Mesothelial cell of epicardium (in vitro differentiated cells): ENCODE results near the gene AGBL1. TPM values are rescaled to one million over a fixed set of nuclear protein-coding genes. Genes with fewer than 3 reads are reported as not detected.

Experiments
- DNase-seq, 2 experiments: peaks; one replicate each; pipeline ENCODE4 v3.0.0; 2021; ENCODE audit warnings: low spot score in 2 of 2; ENCODE audit not compliant: unreplicated experiment in 2 of 2
- H3K27ac Mint-ChIP-seq: 2 replicates; pipeline ENCODE4 v1.8.0; 2021; ENCODE audit warnings: mixed read lengths
- H3K27me3 Mint-ChIP-seq: 2 replicates; pipeline ENCODE4 v1.8.0; 2021; ENCODE audit warnings: low read depth, mixed read lengths
- H3K36me3 Mint-ChIP-seq: 2 replicates; pipeline ENCODE4 v1.8.0; 2021; ENCODE audit warnings: mixed read lengths
- H3K4me1 Mint-ChIP-seq: 2 replicates; pipeline ENCODE4 v1.8.0; 2021; ENCODE audit warnings: mixed read lengths
- H3K4me3 Mint-ChIP-seq: 2 replicates; pipeline ENCODE4 v1.8.0; 2021; ENCODE audit warnings: mild to moderate bottlenecking, moderate library complexity, mixed read lengths
- H3K9me3 Mint-ChIP-seq: 2 replicates; pipeline ENCODE4 v1.8.0; 2021; ENCODE audit warnings: mixed read lengths
- total RNA-seq: library from RNA; stranded (reverse); gene quantifications from 3 replicates; pipeline ENCODE4 v1.2.1, GENCODE V29; 2021
- TF ChIP-seq, protein P1 (sequence below): fragments of 200-600 bp; sonication (generic); IDR thresholded peaks from one replicate; pipeline ENCODE4 v1.5.0; 2021; ENCODE audit warnings: antibody characterized with exemption; ENCODE audit not compliant: unreplicated experiment

The AGBL1 gene
- total RNA-seq, 1 donor from 2014 or later, result not detected

DNA sequence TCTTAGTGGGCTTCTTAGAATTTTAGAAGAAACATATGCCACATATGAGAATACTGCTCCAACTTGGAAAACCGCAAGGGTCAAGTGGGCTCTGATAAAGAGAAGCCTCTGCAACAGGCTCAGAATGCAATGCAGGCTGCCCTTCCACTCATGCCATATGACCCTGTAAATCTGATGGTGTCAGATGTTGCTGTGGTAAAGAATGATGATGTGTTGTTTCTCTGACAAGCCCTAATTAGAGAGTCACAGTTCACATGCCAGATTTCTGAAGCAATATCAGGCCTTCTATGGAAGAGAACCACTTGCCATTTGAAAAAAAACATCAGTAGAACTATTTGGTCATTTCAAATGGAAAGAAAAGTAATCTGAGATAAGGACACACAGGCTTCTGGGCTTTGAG is 749.6 kb downstream of the AGBL1 start:
- no peaks in the 10 kb centered on the region for H3K4me1 Mint-ChIP-seq
- peaks cover 14% of the 10 kb centered on the region for H3K9me3 Mint-ChIP-seq
- H3K4me3 Mint-ChIP-seq, result no peak overlapping the region
- no peak overlapping the region for H3K27ac Mint-ChIP-seq
- no peak for DNase-seq
- H3K27me3 Mint-ChIP-seq, result peaks cover 9% of the 10 kb centered on the region
- no peaks in the 10 kb centered on the region for H3K36me3 Mint-ChIP-seq
- TF ChIP-seq, protein P1, sequence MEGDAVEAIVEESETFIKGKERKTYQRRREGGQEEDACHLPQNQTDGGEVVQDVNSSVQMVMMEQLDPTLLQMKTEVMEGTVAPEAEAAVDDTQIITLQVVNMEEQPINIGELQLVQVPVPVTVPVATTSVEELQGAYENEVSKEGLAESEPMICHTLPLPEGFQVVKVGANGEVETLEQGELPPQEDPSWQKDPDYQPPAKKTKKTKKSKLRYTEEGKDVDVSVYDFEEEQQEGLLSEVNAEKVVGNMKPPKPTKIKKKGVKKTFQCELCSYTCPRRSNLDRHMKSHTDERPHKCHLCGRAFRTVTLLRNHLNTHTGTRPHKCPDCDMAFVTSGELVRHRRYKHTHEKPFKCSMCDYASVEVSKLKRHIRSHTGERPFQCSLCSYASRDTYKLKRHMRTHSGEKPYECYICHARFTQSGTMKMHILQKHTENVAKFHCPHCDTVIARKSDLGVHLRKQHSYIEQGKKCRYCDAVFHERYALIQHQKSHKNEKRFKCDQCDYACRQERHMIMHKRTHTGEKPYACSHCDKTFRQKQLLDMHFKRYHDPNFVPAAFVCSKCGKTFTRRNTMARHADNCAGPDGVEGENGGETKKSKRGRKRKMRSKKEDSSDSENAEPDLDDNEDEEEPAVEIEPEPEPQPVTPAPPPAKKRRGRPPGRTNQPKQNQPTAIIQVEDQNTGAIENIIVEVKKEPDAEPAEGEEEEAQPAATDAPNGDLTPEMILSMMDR, result no peak

DNA sequence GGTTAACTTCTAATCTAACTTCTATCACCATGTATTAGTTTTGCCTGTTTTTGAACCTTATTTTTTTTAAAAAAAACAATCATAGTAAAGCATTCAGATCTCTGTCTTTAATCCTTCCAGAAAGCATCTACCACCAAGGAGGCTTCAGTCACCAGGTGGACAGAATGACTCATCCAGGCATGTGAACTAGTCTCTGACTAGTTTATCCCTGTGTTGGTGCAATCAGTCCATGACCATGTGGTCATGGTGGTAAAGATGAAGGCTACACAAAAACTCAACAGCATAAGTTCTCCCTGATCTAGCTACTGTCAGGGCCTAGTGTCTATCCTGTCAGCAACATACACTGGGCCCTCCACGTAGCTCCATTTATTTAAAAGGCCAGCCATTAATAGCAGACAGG is 750.6 kb downstream of the AGBL1 start:
- H3K27ac Mint-ChIP-seq, result no peak overlapping the region
- TF ChIP-seq, protein P1, result no peak
- DNase-seq, result no peak
- no peak overlapping the region for H3K4me3 Mint-ChIP-seq
- H3K36me3 Mint-ChIP-seq, result no peaks in the 10 kb centered on the region
- peaks cover 8% of the 10 kb centered on the region for H3K9me3 Mint-ChIP-seq
- peaks cover 12% of the 10 kb centered on the region for H3K27me3 Mint-ChIP-seq
- H3K4me1 Mint-ChIP-seq, result no peaks in the 10 kb centered on the region

DNA sequence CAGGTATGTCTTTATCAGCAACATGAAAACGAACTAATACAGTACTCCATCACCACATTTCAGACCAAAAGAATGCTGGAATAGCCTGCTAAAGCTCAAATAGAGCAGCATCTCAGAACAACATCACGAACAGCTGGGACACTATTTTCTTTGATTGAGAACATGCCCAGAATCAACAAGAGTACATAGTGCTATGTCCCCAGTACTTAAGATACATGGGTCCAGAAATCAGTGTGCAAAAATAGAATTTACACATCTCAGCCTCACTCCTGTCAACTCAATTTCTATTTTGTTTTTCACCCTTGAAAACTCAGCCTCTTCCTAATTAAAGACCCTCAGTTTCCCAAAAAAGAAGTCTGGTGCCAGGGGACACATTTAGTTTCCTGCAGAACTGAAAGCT is 753.9 kb downstream of the AGBL1 start:
- peaks cover 8% of the 10 kb centered on the region for H3K9me3 Mint-ChIP-seq
- no peak overlapping the region for H3K4me3 Mint-ChIP-seq
- no peaks in the 10 kb centered on the region for H3K36me3 Mint-ChIP-seq
- peaks cover 12% of the 10 kb centered on the region for H3K27me3 Mint-ChIP-seq
- TF ChIP-seq, protein P1, result no peak
- no peaks in the 10 kb centered on the region for H3K4me1 Mint-ChIP-seq
- no peak overlapping the region for H3K27ac Mint-ChIP-seq
- DNase-seq, result no peak

DNA sequence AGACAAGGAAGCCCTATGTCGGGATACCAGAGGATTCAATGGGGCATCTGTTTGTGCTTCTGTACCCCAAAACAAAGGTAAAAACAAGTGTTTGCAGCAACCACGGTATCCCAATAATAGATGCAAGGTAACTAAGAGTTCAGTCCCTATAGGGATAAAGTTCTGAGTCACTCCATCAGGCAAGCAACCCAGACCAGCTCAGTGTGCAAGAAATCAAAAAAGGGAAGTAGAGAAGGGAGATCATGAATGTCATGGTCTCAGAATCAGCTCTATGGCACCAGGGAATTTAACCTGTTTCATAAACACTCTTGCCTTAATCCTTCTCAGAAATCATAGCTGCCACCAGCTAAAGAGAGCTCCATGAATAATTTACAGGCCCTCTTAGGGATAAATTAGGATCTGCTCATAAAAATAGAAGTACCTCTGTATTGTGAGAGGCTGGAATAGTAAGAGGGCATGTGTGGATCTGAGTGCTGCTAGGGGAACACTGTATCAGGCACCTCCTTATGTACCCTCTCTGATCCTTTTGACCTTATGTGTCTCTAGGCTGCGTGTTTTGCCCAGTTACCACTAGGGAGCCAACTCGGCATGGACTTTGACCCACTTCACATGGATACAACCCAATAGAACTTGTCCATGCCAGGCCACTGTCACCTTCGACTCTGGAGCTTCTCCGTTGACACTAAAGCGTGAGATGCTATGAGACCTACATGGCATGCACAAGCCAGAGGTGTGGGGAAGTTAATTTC is 754.6 kb downstream of the AGBL1 start:
- H3K36me3 Mint-ChIP-seq, result no peaks in the 10 kb centered on the region
- H3K9me3 Mint-ChIP-seq, result peaks cover 8% of the 10 kb centered on the region
- H3K4me1 Mint-ChIP-seq, result no peaks in the 10 kb centered on the region
- no peak overlapping the region for H3K27ac Mint-ChIP-seq
- no peak overlapping the region for H3K4me3 Mint-ChIP-seq
- TF ChIP-seq, protein P1, result no peak
- DNase-seq, result no peak
- H3K27me3 Mint-ChIP-seq, result peaks cover 12% of the 10 kb centered on the region

DNA sequence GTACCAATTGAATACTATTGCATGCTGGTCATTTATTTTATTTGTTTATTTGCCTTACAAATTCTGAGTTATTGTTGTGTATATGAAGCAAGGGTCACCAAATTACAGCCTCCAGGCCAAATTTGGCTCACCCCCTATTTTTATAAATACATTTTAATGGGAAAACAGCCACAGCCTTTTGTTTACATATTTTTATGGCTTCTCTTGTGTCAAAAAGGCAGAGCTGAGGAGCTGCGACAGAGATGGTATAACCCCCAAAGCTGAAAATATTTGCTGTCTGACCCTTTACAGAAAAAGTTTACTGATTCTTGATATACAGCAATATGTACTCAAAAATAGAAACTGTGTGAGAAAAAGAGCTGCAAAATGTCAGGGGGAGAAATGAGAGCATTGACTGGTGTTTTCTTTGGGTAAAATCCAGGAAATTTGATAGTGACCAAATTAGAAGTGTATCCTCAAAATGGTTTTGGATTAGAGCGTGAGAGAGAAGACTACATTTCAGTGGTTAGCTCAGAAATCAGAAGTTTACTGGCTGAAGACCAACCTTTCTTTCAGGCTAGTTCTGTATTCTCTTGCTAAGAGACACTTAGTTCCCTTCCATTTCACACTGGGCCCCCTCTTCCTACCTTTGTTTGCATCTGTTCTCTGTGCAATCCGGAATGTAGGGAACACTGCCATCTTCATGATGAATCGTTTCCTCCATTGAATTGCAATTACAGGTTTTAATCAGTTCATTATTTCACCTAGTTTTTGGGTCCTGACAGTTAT is 757.8 kb downstream of the AGBL1 start:
- Mint-ChIP-seq H3K4me3 (no peak overlapping the region), H3K27me3 (peaks cover 16% of the 10 kb centered on the region), H3K9me3 (peaks cover 3% of the 10 kb centered on the region), H3K4me1 (no peaks in the 10 kb centered on the region), H3K27ac (no peak overlapping the region), H3K36me3 (no peaks in the 10 kb centered on the region)
- TF ChIP-seq, protein P1, result no peak
- no peak for DNase-seq
